HG03520 (cell line): ENCODE results near the gene TXNIP.
"Not testable (repeated sequence)": the region's sequence is repeated elsewhere in the genome, so short reads cannot be mapped to it uniquely, and the experiment has no call there.

Experiments used
- ATAC-seq: cut with Tn5 transposase; IDR thresholded peaks from one replicate; pipeline ENCODE4 v1.9.1; 2021; ENCODE audit warnings: mild to moderate bottlenecking, moderate library complexity; ENCODE audit not compliant: unreplicated experiment

Gene TXNIP

GRCh38 chr1:145996433-145997015, at the start of gene TXNIP:
Gene TXNIP (minus strand): TSS chr1:145996579. CDS start chr1:145996266, 313 bp downstream.
- peak; percentile 91 for ATAC-seq

- ATAC-seq: no peak
These were observed 43.4 kb upstream of the TXNIP start for GRCh38 chr1:146039844-146040194.

- peak; percentile 29 for ATAC-seq
These were observed 40.7 kb upstream of the TXNIP start for GRCh38 chr1:146036965-146037646.

- ATAC-seq: no peak
These were observed 40.0 kb upstream of the TXNIP start for GRCh38 chr1:146036241-146036964.

DNA sequence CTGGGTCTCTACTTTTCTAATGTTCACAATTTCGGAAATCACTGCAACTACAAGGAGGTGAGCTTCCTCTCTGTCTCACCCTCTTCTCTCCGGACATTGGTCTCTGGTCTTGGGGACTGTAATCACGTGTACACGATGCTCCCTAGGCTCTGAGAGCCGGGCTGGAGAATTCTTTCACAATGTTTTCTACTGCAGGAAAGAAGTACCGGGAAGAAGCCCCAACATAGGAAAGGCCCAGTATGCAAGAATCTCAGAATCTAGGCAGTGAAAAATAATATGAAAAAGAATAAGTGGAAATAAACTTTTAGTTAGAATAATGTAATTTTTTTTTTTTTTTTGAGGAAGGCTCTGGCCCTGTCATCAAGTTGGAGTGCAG, 38.7 kb upstream of the TXNIP start:
- no peak for ATAC-seq

DNA sequence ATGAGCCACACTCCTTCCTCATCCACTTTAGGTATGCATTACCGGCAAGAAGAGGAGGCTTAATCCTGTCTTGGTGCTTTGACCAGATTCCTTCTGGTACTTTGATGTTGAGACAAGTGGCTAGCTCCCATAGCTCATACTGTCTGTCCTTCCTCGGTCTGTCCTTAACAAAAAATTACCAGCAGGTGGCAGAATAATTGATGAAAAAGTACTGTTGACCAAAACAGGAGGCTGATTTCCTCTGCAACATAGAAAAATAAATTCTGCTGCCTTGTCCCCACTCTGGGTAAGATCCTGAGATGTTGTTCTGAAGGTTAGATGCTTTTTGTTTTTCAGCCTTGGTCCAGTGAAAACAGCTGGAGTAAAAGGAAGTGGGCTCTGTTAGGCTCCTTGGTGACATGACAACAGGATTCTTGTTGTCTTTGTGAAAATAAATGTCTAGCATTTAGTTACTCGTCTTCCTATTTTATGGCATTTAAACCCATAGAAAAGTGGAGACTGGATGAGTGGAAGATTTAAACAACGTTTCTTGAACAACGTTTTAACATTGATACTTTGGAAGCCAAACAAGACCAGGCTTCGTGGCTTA, 36.3 kb upstream of the TXNIP start:
- ATAC-seq: no peak

GRCh38 chr1:146031476-146031875, 35.1 kb upstream of the TXNIP start:
- no peak for ATAC-seq

DNA sequence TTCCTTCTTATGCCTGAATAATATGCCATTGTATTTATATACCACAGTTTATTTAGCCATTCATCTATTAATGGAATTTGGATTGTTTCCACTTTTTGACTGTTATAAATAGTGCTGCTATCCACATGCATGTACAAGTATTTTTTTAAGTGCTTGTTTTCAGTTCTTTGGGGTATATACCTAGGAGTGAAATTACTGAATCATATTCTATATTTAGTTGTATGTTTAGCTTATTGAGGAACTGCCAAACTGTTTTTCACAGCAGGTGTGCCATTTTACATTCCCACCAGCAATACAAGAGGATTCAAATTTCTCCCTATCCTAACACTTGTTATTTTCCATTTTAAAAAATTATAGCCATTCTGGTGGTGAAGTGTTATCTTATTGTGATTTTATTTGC, 32.7 kb upstream of the TXNIP start:
- ATAC-seq: no peak

DNA sequence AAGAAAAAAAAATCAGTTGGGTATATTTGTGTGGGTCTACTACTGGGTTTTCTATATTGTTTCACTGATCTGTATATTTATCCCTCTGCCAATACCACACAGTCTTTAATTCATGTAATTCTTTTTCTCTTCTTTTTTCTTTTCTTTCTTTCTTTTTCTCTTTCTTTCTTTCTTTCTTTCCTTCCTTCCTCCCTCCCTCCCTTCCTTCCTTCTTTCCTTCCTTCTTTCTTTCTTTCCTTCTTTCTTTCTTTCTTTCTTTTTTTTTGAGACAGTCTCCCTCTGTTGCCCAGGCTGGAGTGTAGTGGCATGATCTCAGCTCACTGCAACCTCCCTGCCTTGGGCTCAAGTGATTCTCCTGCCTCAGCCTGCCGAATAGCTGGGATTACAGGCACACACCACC, 30.3 kb upstream of the TXNIP start:
- ATAC-seq: not testable (repeated sequence)

DNA sequence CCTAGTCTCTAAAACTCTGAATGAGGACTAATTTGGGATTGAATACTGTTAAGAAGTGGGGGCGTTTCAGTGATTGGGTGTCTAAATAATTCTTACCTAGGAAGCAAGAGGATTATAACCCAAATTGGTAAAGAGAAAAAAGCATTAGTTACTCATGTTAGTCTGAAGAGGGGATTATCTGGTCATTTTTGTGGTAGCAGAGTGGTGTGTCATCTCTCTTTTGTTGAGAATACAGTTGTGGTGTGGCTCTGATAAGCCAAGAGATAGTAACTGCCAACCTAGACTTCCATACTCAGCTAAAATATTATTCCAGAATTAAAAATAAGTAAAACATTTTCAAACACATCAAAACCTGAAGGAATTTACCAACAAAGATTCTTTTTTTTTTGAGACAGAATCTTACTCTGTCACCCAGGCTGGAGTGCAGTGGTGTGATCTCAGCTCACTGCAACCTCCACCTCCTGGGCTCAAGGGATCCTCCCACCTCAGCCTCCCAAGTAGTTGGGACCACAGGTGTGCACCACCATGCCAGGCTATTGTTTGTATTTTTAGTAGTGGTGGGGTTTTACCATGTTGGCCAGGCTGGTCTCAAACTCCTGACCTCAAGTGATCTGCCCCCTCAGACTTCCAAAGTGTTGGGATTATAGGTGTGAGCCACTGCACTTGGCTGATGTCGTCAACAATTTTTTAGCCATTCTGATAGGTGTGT, 29.6 kb upstream of the TXNIP start:
- ATAC-seq: not testable (repeated sequence)

DNA sequence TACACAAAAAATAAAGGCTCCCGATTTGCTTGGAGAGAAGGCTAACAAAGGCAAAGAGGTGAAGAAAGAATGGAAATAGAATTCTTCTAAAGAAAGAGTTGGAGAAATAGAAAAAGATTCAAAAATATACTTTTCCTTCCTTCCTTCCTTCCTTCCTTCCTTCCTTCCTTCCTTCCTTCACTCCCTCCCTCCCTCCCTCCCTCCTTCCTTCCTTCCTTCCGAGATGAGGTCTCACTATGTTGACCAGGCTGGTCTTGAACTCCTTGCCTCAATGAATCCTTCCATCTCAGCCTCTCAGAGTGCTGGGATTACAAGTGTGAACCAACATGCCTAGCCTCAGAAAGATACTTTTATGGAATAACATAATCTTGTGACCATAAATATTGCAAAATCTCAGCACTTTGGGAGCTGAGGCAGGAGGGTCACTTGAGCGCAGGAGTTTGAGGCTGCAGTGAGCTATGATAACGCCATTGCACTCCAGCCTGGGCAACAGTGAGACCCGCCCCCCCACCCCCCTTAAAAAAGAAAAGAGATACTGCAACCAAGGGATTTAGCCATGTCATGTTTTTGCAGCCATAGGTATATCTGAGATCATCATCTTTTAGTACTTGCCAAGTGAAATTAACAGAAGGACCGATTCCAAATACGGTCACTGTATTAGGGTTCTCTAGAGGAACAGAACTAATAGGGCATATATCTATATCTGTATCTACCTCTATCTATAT, 26.2 kb upstream of the TXNIP start:
- ATAC-seq: no peak

DNA sequence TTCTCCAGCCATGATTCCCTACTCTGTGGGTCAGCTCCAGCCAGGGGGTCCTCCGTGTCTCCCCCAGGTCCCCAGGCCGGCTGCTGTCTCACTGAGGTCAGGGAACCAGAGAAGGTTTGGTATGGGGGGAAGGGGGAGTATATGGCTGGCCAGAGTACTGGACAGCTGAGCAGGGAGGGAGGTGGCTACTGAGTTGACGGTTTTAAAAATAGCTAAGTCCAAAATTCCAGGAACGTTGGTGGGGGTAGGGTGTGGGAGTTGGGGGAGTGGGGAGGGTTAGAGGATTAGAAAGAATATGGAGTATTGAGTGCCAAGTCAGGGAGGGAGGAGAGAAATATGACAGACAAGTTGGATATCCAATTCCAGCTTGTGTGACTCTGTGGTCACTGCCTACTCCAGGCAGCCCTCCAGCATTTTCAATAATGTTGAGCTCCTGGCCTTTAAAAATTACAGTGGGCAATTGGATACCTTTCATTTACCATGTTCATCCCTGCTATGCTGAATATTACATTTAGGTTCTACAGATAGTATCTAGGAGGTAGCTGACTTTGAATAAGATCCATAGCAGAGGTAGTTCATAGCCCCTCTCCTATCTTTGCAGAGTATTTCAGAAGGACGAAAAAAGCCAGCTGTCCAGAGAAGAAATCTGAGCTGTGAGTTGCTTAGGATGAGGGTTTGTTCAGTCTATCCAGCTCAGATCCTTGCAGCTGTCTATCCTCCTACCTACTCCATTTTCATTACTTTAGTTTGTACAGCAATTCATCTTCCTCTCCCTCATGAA, 25.4 kb upstream of the TXNIP start, which contains the start of gene HJV:
HJV (minus strand) TSS at position 114 of the 781 bp plus-strand sequence. CDS start 1,504 bp downstream, outside the sequence.
- no peak for ATAC-seq

GRCh38 chr1:146021050-146021445, 24.7 kb upstream of the TXNIP start:
- no peak for ATAC-seq

- no peak for ATAC-seq
These were observed 24.0 kb upstream of the TXNIP start for GRCh38 chr1:146020058-146021049.

DNA sequence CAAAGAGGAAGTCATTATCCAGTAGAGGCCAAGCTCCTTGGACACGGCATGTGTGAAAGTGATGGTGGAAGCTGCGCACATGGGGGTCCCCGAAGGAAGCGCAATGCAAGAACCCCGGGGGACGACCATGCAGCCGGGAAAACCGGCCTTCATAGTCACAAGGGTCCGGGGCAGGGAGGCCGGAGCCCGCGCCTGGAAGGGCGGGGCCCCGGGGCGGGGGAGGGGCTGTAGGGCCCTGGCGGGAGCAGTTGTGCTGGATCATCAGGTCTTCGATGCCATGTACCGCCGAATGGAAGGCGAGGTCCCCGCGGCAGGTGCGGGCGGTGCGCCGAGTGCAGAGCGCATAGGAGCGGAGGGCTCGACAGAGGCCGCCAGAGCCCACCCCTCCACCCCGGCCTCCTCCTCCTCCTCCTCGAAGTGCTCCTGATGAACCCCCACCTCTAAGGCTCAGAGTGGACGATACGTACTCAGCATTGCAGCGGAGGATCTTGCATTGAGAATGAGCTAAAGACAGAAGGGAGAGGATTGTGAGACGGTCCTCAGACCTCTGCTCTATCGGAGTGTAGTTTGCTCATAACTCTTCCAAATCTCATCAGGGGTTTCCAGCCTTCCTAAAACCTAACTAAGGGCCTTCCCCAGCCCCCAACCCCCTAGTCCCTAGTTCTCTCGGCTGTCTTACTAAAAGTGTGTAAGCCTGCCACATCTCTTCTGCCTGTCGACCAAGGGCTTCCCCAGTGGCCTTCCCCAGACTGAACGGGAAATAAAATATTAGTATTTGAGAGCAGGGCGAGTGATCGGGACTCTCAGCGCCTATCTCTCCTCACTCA, 23.1 kb upstream of the TXNIP start:
- ATAC-seq: no peak

GRCh38 chr1:146016891-146017290, 20.5 kb upstream of the TXNIP start:
- ATAC-seq: no peak

DNA sequence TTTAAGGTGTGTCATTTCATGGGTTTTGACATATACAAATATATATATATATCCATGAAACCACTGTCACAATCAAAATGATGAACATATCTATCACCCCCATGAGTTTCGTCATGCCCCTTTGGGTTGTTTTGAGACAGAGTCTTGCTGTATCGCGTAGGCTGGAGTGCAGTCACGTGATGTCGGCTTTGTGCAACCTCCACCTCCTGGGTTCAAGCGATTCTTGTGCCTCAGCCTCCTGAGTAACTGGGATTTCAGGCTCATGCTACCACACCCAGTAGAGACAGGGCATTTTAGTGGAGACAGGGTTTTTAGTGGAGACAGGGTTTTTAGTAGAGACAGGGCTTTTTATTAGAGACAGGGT, 17.2 kb upstream of the TXNIP start:
- ATAC-seq: no peak
